Smooth muscle cell (in vitro differentiated cells): ENCODE data around the gene NETO2. TPM values are rescaled to one million over a fixed set of nuclear protein-coding genes. Genes with fewer than 3 reads are reported as not detected.

ENCODE experiments used
- DNase-seq: peaks from one replicate; lab custom pipeline; 2025; ENCODE audit not compliant: unreplicated experiment; lab: John Stamatoyannopoulos, UW
- H2AFZ ChIP-seq: fragments of 200-600 bp; sonication (generic); 2 replicates; pipeline ENCODE4 v1.6.0; 2016; ENCODE audit warnings: antibody characterized with exemption, low read depth, mild to moderate bottlenecking
- H3F3A ChIP-seq: fragments of 200-600 bp; sonication (generic); 2 replicates; pipeline ENCODE4 v1.6.0; 2017; ENCODE audit warnings: antibody characterized with exemption, low read depth
- H3K27ac ChIP-seq: fragments of 200-600 bp; sonication (generic); 2 replicates; pipeline ENCODE4 v1.5.1; 2016; ENCODE audit warnings: low read depth, mild to moderate bottlenecking
- H3K27me3 ChIP-seq: fragments of 200-600 bp; sonication (generic); 2 replicates; pipeline ENCODE4 v1.6.1; 2016; ENCODE audit warnings: low read depth, mild to moderate bottlenecking
- H3K36me3 ChIP-seq: fragments of 200-600 bp; sonication (generic); 2 replicates; pipeline ENCODE4 v1.5.1; 2016; ENCODE audit warnings: low read depth
- H3K4me1 ChIP-seq: fragments of 200-600 bp; sonication (generic); 2 replicates; pipeline ENCODE4 v1.5.1; 2016; ENCODE audit warnings: low read depth
- H3K4me2 ChIP-seq: fragments of 200-600 bp; sonication (generic); 2 replicates; pipeline ENCODE4 v1.6.0; 2016; ENCODE audit warnings: mild to moderate bottlenecking
- H3K4me3 ChIP-seq: fragments of 200-600 bp; sonication (generic); 2 replicates; pipeline ENCODE4 v1.5.1; 2016; ENCODE audit warnings: mild to moderate bottlenecking
- H3K79me2 ChIP-seq: fragments of 200-600 bp; sonication (generic); 2 replicates; pipeline ENCODE4 v1.6.0; 2016; ENCODE audit warnings: low read depth, mild to moderate bottlenecking
- H3K9ac ChIP-seq: fragments of 200-600 bp; sonication (generic); 2 replicates; pipeline ENCODE4 v1.6.0; 2016; ENCODE audit warnings: low read depth
- H3K9me3 ChIP-seq: fragments of 200-600 bp; sonication (generic); replicated peaks from 2 replicates; pipeline ENCODE4 v1.5.1; 2016; ENCODE audit warnings: low read depth
- H4K20me1 ChIP-seq: fragments of 200-600 bp; sonication (generic); 2 replicates; pipeline ENCODE4 v1.6.0; 2016; ENCODE audit warnings: low read depth
- WGBS: methylation state at CpG from one replicate; pipeline ENCODE4 v1.1.7; 2016; ENCODE audit warnings: low lambda C conversion rate; 5-methylcytosine and 5-hydroxymethylcytosine counted together
- polyA plus RNA-seq: library from polyadenylated mRNA; unstranded; fragments of >200 nt; fragmentation: Nextera tagmentation; extraction: Ambion mirVana; gene quantifications from 2 replicates; pipeline ENCODE4 v1.2.1, GENCODE V29; 2016
- total RNA-seq: library from RNA; depleted of rRNA; stranded (reverse); fragments of >200 nt; gene quantifications from 2 replicates; pipeline ENCODE4 v1.2.3, GENCODE V29; 2014
- TF ChIP-seq, protein P1 (sequence below): fragments of 200-600 bp; sonication (generic); IDR thresholded peaks from 2 replicates; pipeline ENCODE4 v1.5.1; 2017; ENCODE audit warnings: borderline replicate concordance, mild to moderate bottlenecking, antibody characterized with exemption; ENCODE audit not compliant: insufficient read depth, poor library complexity, severe bottlenecking

The NETO2 gene
- total and polyA plus RNA-seq, 2 experiments from 2014 or later, result 12.7 to 23.5 TPM

DNA sequence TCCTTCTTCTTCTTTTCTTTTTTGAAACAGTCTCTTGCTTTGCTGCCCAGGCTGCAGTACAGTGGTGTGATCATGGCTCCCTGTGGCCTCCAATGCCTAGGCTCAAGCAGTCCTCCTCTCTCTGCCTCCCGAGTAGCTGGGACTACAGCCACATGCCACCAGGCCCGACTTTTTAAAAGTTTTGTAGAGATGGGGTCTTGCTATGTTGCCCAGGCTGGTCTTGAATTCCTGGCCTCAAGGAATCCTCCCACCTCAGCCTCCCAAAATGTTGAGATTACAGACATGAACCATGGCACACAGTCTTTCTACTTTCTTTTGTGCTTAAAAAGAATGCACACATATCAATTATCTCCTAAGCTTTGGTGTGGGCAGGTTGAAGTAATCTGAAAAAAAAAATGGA lies 109.3 kb downstream of the NETO2 start:
- Histone ChIP-seq H2AFZ (no peak overlapping the region), H3K36me3 (no peaks in the 10 kb centered on the region), H3K9me3 (no peaks in the 10 kb centered on the region), H3K4me1 (no peaks in the 10 kb centered on the region), H3K9ac (no peak overlapping the region), H3F3A (no peaks in the 10 kb centered on the region), H3K4me2 (no peak overlapping the region), H3K27ac (no peak overlapping the region), H3K4me3 (no peak overlapping the region), H3K27me3 (no peaks in the 10 kb centered on the region), H4K20me1 (no peaks in the 10 kb centered on the region), H3K79me2 (no peaks in the 10 kb centered on the region)
- TF ChIP-seq, protein P1, sequence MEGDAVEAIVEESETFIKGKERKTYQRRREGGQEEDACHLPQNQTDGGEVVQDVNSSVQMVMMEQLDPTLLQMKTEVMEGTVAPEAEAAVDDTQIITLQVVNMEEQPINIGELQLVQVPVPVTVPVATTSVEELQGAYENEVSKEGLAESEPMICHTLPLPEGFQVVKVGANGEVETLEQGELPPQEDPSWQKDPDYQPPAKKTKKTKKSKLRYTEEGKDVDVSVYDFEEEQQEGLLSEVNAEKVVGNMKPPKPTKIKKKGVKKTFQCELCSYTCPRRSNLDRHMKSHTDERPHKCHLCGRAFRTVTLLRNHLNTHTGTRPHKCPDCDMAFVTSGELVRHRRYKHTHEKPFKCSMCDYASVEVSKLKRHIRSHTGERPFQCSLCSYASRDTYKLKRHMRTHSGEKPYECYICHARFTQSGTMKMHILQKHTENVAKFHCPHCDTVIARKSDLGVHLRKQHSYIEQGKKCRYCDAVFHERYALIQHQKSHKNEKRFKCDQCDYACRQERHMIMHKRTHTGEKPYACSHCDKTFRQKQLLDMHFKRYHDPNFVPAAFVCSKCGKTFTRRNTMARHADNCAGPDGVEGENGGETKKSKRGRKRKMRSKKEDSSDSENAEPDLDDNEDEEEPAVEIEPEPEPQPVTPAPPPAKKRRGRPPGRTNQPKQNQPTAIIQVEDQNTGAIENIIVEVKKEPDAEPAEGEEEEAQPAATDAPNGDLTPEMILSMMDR, result no peak
- 89% methylated on average over 2 of the region's 2 CpGs for WGBS
- no peak for DNase-seq

DNA sequence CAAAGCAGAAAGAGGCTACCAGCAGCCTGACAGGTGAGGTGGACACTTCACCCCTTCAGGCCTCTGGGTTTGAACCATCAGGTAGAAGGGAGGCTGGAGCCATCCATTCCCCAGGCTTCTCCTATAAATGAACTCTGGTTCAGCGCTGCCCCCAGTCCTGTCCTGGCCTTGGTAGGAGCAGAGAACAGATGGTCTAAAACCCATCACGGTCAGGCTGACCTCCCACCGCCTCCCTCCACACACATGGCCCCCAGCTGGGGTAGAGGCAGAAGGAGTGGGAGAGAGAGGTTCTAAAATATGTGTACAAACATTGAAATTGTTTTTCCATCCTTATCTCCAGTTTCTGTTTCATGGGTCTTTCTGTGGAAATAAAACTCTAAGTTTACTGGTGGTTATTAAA lies 110.6 kb downstream of the NETO2 start:
- no peaks in the 10 kb centered on the region for H3K4me1 ChIP-seq
- no peak for DNase-seq
- no peak overlapping the region for H3K9ac ChIP-seq
- H3K27ac ChIP-seq, result no peak overlapping the region
- no peak overlapping the region for H3K4me3 ChIP-seq
- H3K79me2 ChIP-seq, result no peaks in the 10 kb centered on the region
- TF ChIP-seq, protein P1, result no peak
- 97% methylated on average over 3 of the region's 3 CpGs for WGBS
- no peak overlapping the region for H2AFZ ChIP-seq
- H3K36me3 ChIP-seq, result no peaks in the 10 kb centered on the region
- no peaks in the 10 kb centered on the region for H3K9me3 ChIP-seq
- no peak overlapping the region for H3K4me2 ChIP-seq
- no peaks in the 10 kb centered on the region for H3F3A ChIP-seq
- no peaks in the 10 kb centered on the region for H4K20me1 ChIP-seq
- H3K27me3 ChIP-seq, result no peaks in the 10 kb centered on the region

DNA sequence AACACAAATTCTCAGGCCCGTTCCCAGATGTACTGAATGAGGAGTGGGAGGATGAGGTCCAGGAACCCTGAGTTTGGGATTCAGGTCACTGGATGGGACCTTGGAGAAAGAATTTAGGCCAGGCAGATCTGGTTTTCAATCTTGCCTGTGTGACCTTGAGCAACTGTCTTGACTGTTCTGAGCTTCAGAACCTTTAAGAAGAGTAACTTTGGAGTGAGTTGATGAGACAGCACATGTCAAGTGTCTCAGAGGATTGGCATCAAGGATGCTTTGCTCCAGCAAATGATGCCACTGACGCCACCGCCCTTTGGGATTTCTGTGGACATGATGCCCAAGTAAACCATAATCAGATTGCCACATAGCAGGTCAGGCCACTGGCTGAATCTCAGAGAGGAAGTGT lies 114.0 kb downstream of the NETO2 start:
- TF ChIP-seq, protein P1, result no peak
- H3K9ac ChIP-seq, result no peak overlapping the region
- H3K4me1 ChIP-seq, result no peaks in the 10 kb centered on the region
- no peaks in the 10 kb centered on the region for H3F3A ChIP-seq
- H3K27me3 ChIP-seq, result no peaks in the 10 kb centered on the region
- H3K4me2 ChIP-seq, result no peak overlapping the region
- DNase-seq, result no peak
- no peaks in the 10 kb centered on the region for H3K36me3 ChIP-seq
- H3K9me3 ChIP-seq, result no peaks in the 10 kb centered on the region
- no peaks in the 10 kb centered on the region for H4K20me1 ChIP-seq
- H3K4me3 ChIP-seq, result no peak overlapping the region
- H3K27ac ChIP-seq, result no peak overlapping the region
- no peaks in the 10 kb centered on the region for H3K79me2 ChIP-seq
- WGBS, result 100% methylated on average over 3 of the region's 3 CpGs
- H2AFZ ChIP-seq, result no peak overlapping the region

DNA sequence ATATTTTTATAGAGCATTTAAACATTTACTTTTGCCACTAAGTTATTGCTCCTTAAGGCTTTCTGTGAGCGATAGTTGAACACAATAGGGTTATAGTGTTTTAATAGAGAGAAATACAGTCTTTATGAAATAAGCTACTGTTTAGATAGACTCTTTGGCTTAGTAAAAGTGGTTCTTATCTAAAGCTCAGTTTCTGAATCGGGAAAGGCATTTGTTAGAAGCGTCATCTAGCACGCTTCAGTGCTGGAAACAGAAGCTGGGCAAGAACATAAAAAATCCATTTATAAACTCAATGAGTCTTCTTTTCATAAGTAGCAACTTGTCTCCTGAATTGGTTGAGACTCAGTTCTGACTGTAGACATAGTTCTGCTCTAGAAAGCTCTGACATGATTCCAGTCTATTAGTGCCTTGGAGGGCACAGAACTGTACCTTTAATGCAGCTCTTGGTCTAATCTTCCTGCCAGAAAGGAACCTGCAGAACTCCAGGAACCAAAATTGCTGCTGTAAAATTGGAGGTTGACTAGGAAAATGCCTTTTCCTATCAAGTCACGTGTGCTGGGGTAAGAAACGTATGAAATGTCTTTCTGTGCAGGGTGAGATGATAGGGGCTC lies 114.9 kb downstream of the NETO2 start:
- Histone ChIP-seq H3K9ac (no peak overlapping the region), H2AFZ (no peak overlapping the region), H3K4me2 (no peak overlapping the region), H3K27ac (no peak overlapping the region), H3K27me3 (no peaks in the 10 kb centered on the region), H3K36me3 (no peaks in the 10 kb centered on the region), H3K4me1 (no peaks in the 10 kb centered on the region), H3F3A (no peaks in the 10 kb centered on the region), H3K79me2 (no peaks in the 10 kb centered on the region), H4K20me1 (no peaks in the 10 kb centered on the region), H3K9me3 (no peaks in the 10 kb centered on the region), H3K4me3 (no peak overlapping the region)
- 69% methylated on average over 6 of the region's 6 CpGs for WGBS
- TF ChIP-seq, protein P1, result no peak
- no peak for DNase-seq
